SK-N-SH treated with all-trans-retinoic acid at 6 μM for 48 hours (cell line): ENCODE data around the gene CCDC57.

Source experiments
- ATAC-seq: fragments of 200-7000 bp; cut with Tn5 transposase; 3 replicates; pipeline ENCODE4 v1.9.1; 2020; ENCODE audit warnings: mild to moderate bottlenecking, moderate library complexity
- ARNTL ChIP-seq: fragments of 450-650 bp; formaldehyde crosslinking; IDR thresholded peaks from 2 replicates; pipeline ENCODE4 v1.5.0; 2020; ENCODE audit warnings: low read depth, mild to moderate bottlenecking, moderate library complexity, borderline replicate concordance
- BACH2 ChIP-seq: fragments of 250-450 bp; sonication (Bioruptor Pico); IDR thresholded peaks from 2 replicates; pipeline ENCODE4 v1.9.0; 2021; ENCODE audit warnings: mild to moderate bottlenecking, borderline replicate concordance
- CSDC2 ChIP-seq: fragments of 250-450 bp; sonication (Bioruptor Pico); IDR thresholded peaks from 2 replicates; pipeline ENCODE4 v1.5.0; 2020; ENCODE audit warnings: mild to moderate bottlenecking, moderate library complexity
- GLIS3 ChIP-seq: fragments of 250-450 bp; sonication (Bioruptor Pico); IDR thresholded peaks from 2 replicates; pipeline ENCODE4 v1.5.0; 2020; ENCODE audit warnings: mild to moderate bottlenecking, moderate library complexity
- ISL1 ChIP-seq: fragments of 250-450 bp; sonication (Bioruptor Pico); IDR thresholded peaks from 2 replicates; pipeline ENCODE4 v2.1.2; 2022; ENCODE audit warnings: mild to moderate bottlenecking, moderate library complexity
- OSR1 ChIP-seq: fragments of 250-450 bp; sonication (Bioruptor Pico); IDR thresholded peaks from 2 replicates; pipeline ENCODE4 v1.8.0; 2022; ENCODE audit warnings: moderate library complexity, mild to moderate bottlenecking, inconsistent platforms
- PATZ1 ChIP-seq: fragments of 250-450 bp; sonication (Bioruptor Pico); IDR thresholded peaks from 2 replicates; pipeline ENCODE4 v1.8.0; 2020; ENCODE audit warnings: mild to moderate bottlenecking, moderate library complexity, borderline replicate concordance
- POU6F1 ChIP-seq: fragments of 250-450 bp; sonication (Bioruptor Pico); IDR thresholded peaks from 2 replicates; pipeline ENCODE4 v1.8.0; 2021; ENCODE audit warnings: low read depth, mild to moderate bottlenecking, moderate library complexity, borderline replicate concordance
- PPARA ChIP-seq: fragments of 250-450 bp; sonication (Bioruptor Pico); IDR thresholded peaks from 2 replicates; pipeline ENCODE4 v1.5.0; 2020; ENCODE audit warnings: mild to moderate bottlenecking, borderline replicate concordance
- RARB ChIP-seq: fragments of 250-450 bp; sonication (Bioruptor Pico); IDR thresholded peaks from 2 replicates; pipeline ENCODE4 v1.8.0; 2021; ENCODE audit warnings: mild to moderate bottlenecking, moderate library complexity
- TCF4 ChIP-seq: fragments of 250-450 bp; sonication (Bioruptor Pico); IDR thresholded peaks from 2 replicates; pipeline ENCODE4 v1.8.0; 2021; ENCODE audit warnings: mild to moderate bottlenecking, moderate library complexity, borderline replicate concordance
- TOX ChIP-seq: fragments of 250-450 bp; sonication (Bioruptor Pico); IDR thresholded peaks from 2 replicates; pipeline ENCODE4 v1.8.0; 2021; ENCODE audit warnings: mild to moderate bottlenecking, moderate library complexity, borderline replicate concordance
- TSHZ2 ChIP-seq: fragments of 250-450 bp; sonication (Bioruptor Pico); IDR thresholded peaks from 2 replicates; pipeline ENCODE4 v1.5.0; 2020; ENCODE audit warnings: mild to moderate bottlenecking, moderate library complexity
- ZC3H10 ChIP-seq: fragments of 250-450 bp; sonication (Bioruptor Pico); IDR thresholded peaks from 2 replicates; pipeline ENCODE4 v1.5.1; 2021; ENCODE audit warnings: mild to moderate bottlenecking, moderate library complexity
- ZNF565 ChIP-seq: fragments of 450-650 bp; formaldehyde crosslinking; conservative IDR thresholded peaks from 2 replicates; pipeline ENCODE4 v1.5.0; 2020; ENCODE audit warnings: low read depth, mild to moderate bottlenecking, moderate library complexity
- ZNF70 ChIP-seq: fragments of 450-650 bp; formaldehyde crosslinking; IDR thresholded peaks from 2 replicates; pipeline ENCODE4 v1.5.0; 2020; ENCODE audit warnings: mild to moderate bottlenecking, moderate library complexity
- ZNF8 ChIP-seq: fragments of 450-650 bp; formaldehyde crosslinking; IDR thresholded peaks from 2 replicates; pipeline ENCODE4 v1.5.0; 2020; ENCODE audit warnings: mild to moderate bottlenecking, moderate library complexity

The CCDC57 gene

GRCh38 chr17:82129095-82129494 is 83.5 kb downstream of the CCDC57 start:
- TF ChIP-seq ZNF70 (no peak), ZNF565 (CRISPR knock-in tag) (no peak), TOX (CRISPR knock-in tag) (no peak), BACH2 (CRISPR knock-in tag) (no peak)
- peak; percentile 21; the same call in 1 of the 3 replicates for ATAC-seq

GRCh38 chr17:82128287-82128686 is 84.4 kb downstream of the CCDC57 start:
- ATAC-seq: no peak
- TF ChIP-seq GLIS3: no peak
- no peak for TF ChIP-seq TCF4 (CRISPR knock-in tag)
- no peak for TF ChIP-seq ZNF8 (CRISPR knock-in tag)
- no peak for TF ChIP-seq PPARA (CRISPR knock-in tag)
- no peak for TF ChIP-seq TOX (CRISPR knock-in tag)
- no peak for TF ChIP-seq RARB (CRISPR knock-in tag)
- no peak for TF ChIP-seq POU6F1 (CRISPR knock-in tag)
- no peak for TF ChIP-seq OSR1 (CRISPR knock-in tag)

GRCh38 chr17:82127704-82128103 is 84.9 kb downstream of the CCDC57 start:
- ATAC-seq: no peak
- no peak for TF ChIP-seq ARNTL (CRISPR knock-in tag)
- no peak for TF ChIP-seq ZNF8 (CRISPR knock-in tag)
- TF ChIP-seq BACH2 (CRISPR knock-in tag): no peak
- TF ChIP-seq TCF4 (CRISPR knock-in tag): no peak
- TF ChIP-seq GLIS3: no peak
- TF ChIP-seq CSDC2 (CRISPR knock-in tag): no peak
- TF ChIP-seq PPARA (CRISPR knock-in tag): no peak
- TF ChIP-seq ISL1 (CRISPR knock-in tag): no peak
- no peak for TF ChIP-seq PATZ1
- TF ChIP-seq POU6F1 (CRISPR knock-in tag): no peak
- TF ChIP-seq TOX (CRISPR knock-in tag): no peak
- TF ChIP-seq TSHZ2 (CRISPR knock-in tag): no peak

- no peak for ATAC-seq
- TF ChIP-seq OSR1 (CRISPR knock-in tag) (no peak), ZNF565 (CRISPR knock-in tag) (no peak), GLIS3 (no peak), TOX (CRISPR knock-in tag) (no peak), POU6F1 (CRISPR knock-in tag) (no peak), ZC3H10 (no peak)
Measured at GRCh38 chr17:82127315-82127595, 85.4 kb downstream of the CCDC57 start.
